ENCODE results near the gene NGEF.

DNA sequence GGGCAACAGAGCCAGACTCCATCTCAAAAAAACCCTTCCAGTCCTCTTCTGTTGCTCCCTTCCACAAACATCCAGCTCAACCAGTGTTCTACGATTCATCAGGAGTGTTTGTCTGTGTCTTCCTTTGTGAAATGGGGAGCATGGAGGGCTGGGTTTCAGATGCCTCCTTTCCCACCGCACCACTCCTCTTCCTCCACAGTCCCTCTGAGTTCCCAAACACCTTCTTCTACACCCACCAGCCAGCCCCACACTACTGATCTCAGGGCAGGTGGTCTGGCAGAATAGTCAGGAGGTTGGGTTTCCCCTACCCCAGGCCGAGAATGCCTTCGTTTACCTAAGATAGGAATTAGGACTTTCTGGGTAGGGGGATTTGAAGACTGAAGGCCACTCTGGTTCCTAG, 36.9 kb downstream of the NGEF start:
- TF ChIP-seq CTCF (IDR thresholded peaks at IDR 0.05) (no peak), POLR2A (IDR thresholded peaks at IDR 0.05) (no peak)

Data from uterus (tissue), 2 donors.